ENCODE results near the gene OR9Q1.
"Not testable (repeated sequence)": the region's sequence is repeated elsewhere in the genome, so short reads cannot be mapped to it uniquely, and the experiment has no call there.

OR9Q1 gene

GRCh38 chr11:58000021-58000420 is 23.7 kb upstream of the OR9Q1 start:
- H3K27me3 ChIP-seq (ENCODE audit: low read depth, low read length); H3K4me3 ChIP-seq (ENCODE audit: low read depth in 1 of 2, low read length in 2 of 2); H3K9me3 ChIP-seq (ENCODE audit: control insufficient read depth in 1 of 2, low read length in 2 of 2); H3K27ac ChIP-seq (ENCODE audit: low read length); H3K4me1 ChIP-seq (ENCODE audit: control insufficient read depth in 1 of 2, insufficient read depth in 2 of 2, low read length in 2 of 2); H3K36me3 ChIP-seq (ENCODE audit: control insufficient read depth in 1 of 2, insufficient read depth in 2 of 2, low read length in 2 of 2): not testable (repeated sequence)

- H3K9me3 ChIP-seq (ENCODE audit: control insufficient read depth in 1 of 2, low read length in 2 of 2), result peaks cover 0 to 2% of the 10 kb centered on the region in 2 donors
- H3K27ac ChIP-seq (ENCODE audit: low read length), result no peak overlapping the region
- no peak overlapping the region for H3K4me3 ChIP-seq (ENCODE audit: low read depth in 1 of 2, low read length in 2 of 2)
- H3K36me3 ChIP-seq (ENCODE audit: control insufficient read depth in 1 of 2, insufficient read depth in 2 of 2, low read length in 2 of 2), result no peaks in the 10 kb centered on the region
- no peaks in the 10 kb centered on the region for H3K4me1 ChIP-seq (ENCODE audit: control insufficient read depth in 1 of 2, insufficient read depth in 2 of 2, low read length in 2 of 2)
- H3K27me3 ChIP-seq (ENCODE audit: low read depth, low read length), result no peaks in the 10 kb centered on the region
These were observed 23.0 kb upstream of the OR9Q1 start for GRCh38 chr11:58000699-58001098.

- Histone ChIP-seq H3K27me3 (ENCODE audit: low read depth, low read length) (no peaks in the 10 kb centered on the region), H3K9me3 (ENCODE audit: control insufficient read depth in 1 of 2, low read length in 2 of 2) (peaks cover 0 to 2% of the 10 kb centered on the region in 2 donors)
These were observed 20.6 kb upstream of the OR9Q1 start for GRCh38 chr11:58003036-58003435.

GRCh38 chr11:58003591-58003990 is 20.1 kb upstream of the OR9Q1 start:
- no peak overlapping the region for H3K27ac ChIP-seq (ENCODE audit: low read length)
- no peaks in the 10 kb centered on the region for H3K36me3 ChIP-seq (ENCODE audit: control insufficient read depth in 1 of 2, insufficient read depth in 2 of 2, low read length in 2 of 2)
- H3K4me3 ChIP-seq (ENCODE audit: low read depth in 1 of 2, low read length in 2 of 2), result no peak overlapping the region
- H3K4me1 ChIP-seq (ENCODE audit: control insufficient read depth in 1 of 2, insufficient read depth in 2 of 2, low read length in 2 of 2), result no peaks in the 10 kb centered on the region
- H3K9me3 ChIP-seq (ENCODE audit: control insufficient read depth in 1 of 2, low read length in 2 of 2), result peaks cover 0 to 2% of the 10 kb centered on the region in 2 donors
- H3K27me3 ChIP-seq (ENCODE audit: low read depth, low read length), result no peaks in the 10 kb centered on the region

More at GRCh38 chr11:58003036-58003435, 20.6 kb upstream of the OR9Q1 start:
- Histone ChIP-seq H3K4me3 (ENCODE audit: low read depth in 1 of 2, low read length in 2 of 2) (no peak overlapping the region), H3K27ac (ENCODE audit: low read length) (no peak overlapping the region), H3K4me1 (ENCODE audit: control insufficient read depth in 1 of 2, insufficient read depth in 2 of 2, low read length in 2 of 2) (no peaks in the 10 kb centered on the region), H3K36me3 (ENCODE audit: control insufficient read depth in 1 of 2, insufficient read depth in 2 of 2, low read length in 2 of 2) (no peaks in the 10 kb centered on the region)

GRCh38 chr11:58004664-58005063 is 19.0 kb upstream of the OR9Q1 start:
- Histone ChIP-seq H3K27ac (ENCODE audit: low read length) (no peak overlapping the region), H3K9me3 (ENCODE audit: control insufficient read depth in 1 of 2, low read length in 2 of 2) (peaks cover 0 to 2% of the 10 kb centered on the region in 2 donors), H3K4me3 (ENCODE audit: low read depth in 1 of 2, low read length in 2 of 2) (no peak overlapping the region), H3K27me3 (ENCODE audit: low read depth, low read length) (no peaks in the 10 kb centered on the region), H3K4me1 (ENCODE audit: control insufficient read depth in 1 of 2, insufficient read depth in 2 of 2, low read length in 2 of 2) (no peaks in the 10 kb centered on the region), H3K36me3 (ENCODE audit: control insufficient read depth in 1 of 2, insufficient read depth in 2 of 2, low read length in 2 of 2) (no peaks in the 10 kb centered on the region)

GRCh38 chr11:58006940-58007339 is 16.7 kb upstream of the OR9Q1 start:
- no peaks in the 10 kb centered on the region for H3K9me3 ChIP-seq (ENCODE audit: control insufficient read depth in 1 of 2, low read length in 2 of 2)
- no peaks in the 10 kb centered on the region for H3K4me1 ChIP-seq (ENCODE audit: control insufficient read depth in 1 of 2, insufficient read depth in 2 of 2, low read length in 2 of 2)
- no peaks in the 10 kb centered on the region for H3K36me3 ChIP-seq (ENCODE audit: control insufficient read depth in 1 of 2, insufficient read depth in 2 of 2, low read length in 2 of 2)
- no peak overlapping the region for H3K27ac ChIP-seq (ENCODE audit: low read length)
- H3K27me3 ChIP-seq (ENCODE audit: low read depth, low read length), result no peaks in the 10 kb centered on the region
- H3K4me3 ChIP-seq (ENCODE audit: low read depth in 1 of 2, low read length in 2 of 2), result no peak overlapping the region

GRCh38 chr11:58011771-58012170 is 11.9 kb upstream of the OR9Q1 start:
- H3K4me3 ChIP-seq (ENCODE audit: low read depth in 1 of 2, low read length in 2 of 2), result no peak overlapping the region
- no peak overlapping the region for H3K27ac ChIP-seq (ENCODE audit: low read length)
- H3K9me3 ChIP-seq (ENCODE audit: control insufficient read depth in 1 of 2, low read length in 2 of 2), result no peaks in the 10 kb centered on the region
- no peaks in the 10 kb centered on the region for H3K27me3 ChIP-seq (ENCODE audit: low read depth, low read length)
- H3K4me1 ChIP-seq (ENCODE audit: control insufficient read depth in 1 of 2, insufficient read depth in 2 of 2, low read length in 2 of 2), result no peaks in the 10 kb centered on the region
- H3K36me3 ChIP-seq (ENCODE audit: control insufficient read depth in 1 of 2, insufficient read depth in 2 of 2, low read length in 2 of 2), result no peaks in the 10 kb centered on the region

GRCh38 chr11:58024601-58025091 is 965 bp downstream of the OR9Q1 start:
- H3K27me3 ChIP-seq (ENCODE audit: low read depth, low read length), result no peaks in the 10 kb centered on the region
- H3K4me3 ChIP-seq (ENCODE audit: low read depth in 1 of 2, low read length in 2 of 2), result no peak overlapping the region
- H3K9me3 ChIP-seq (ENCODE audit: control insufficient read depth in 1 of 2, low read length in 2 of 2), result no peaks in the 10 kb centered on the region
- no peaks in the 10 kb centered on the region for H3K36me3 ChIP-seq (ENCODE audit: control insufficient read depth in 1 of 2, insufficient read depth in 2 of 2, low read length in 2 of 2)
- H3K27ac ChIP-seq (ENCODE audit: low read length), result no peak overlapping the region
- peaks cover 0 to 3% of the 10 kb centered on the region in 2 donors for H3K4me1 ChIP-seq (ENCODE audit: control insufficient read depth in 1 of 2, insufficient read depth in 2 of 2, low read length in 2 of 2)

- H3K27me3 ChIP-seq (ENCODE audit: low read depth, low read length), result no peaks in the 10 kb centered on the region
- H3K36me3 ChIP-seq (ENCODE audit: control insufficient read depth in 1 of 2, insufficient read depth in 2 of 2, low read length in 2 of 2), result no peaks in the 10 kb centered on the region
- H3K27ac ChIP-seq (ENCODE audit: low read length), result no peak overlapping the region
- H3K9me3 ChIP-seq (ENCODE audit: control insufficient read depth in 1 of 2, low read length in 2 of 2), result no peaks in the 10 kb centered on the region
- H3K4me1 ChIP-seq (ENCODE audit: control insufficient read depth in 1 of 2, insufficient read depth in 2 of 2, low read length in 2 of 2), result peaks cover 0 to 3% of the 10 kb centered on the region in 2 donors
- H3K4me3 ChIP-seq (ENCODE audit: low read depth in 1 of 2, low read length in 2 of 2), result no peak overlapping the region
These were observed 3.7 kb downstream of the OR9Q1 start for GRCh38 chr11:58027341-58027740.

- Histone ChIP-seq H3K27me3 (ENCODE audit: low read depth, low read length) (no peaks in the 10 kb centered on the region), H3K27ac (ENCODE audit: low read length) (no peak overlapping the region), H3K4me3 (ENCODE audit: low read depth in 1 of 2, low read length in 2 of 2) (no peak overlapping the region), H3K4me1 (ENCODE audit: control insufficient read depth in 1 of 2, insufficient read depth in 2 of 2, low read length in 2 of 2) (peaks cover 0 to 3% of the 10 kb centered on the region in 2 donors), H3K9me3 (ENCODE audit: control insufficient read depth in 1 of 2, low read length in 2 of 2) (no peaks in the 10 kb centered on the region), H3K36me3 (ENCODE audit: control insufficient read depth in 1 of 2, insufficient read depth in 2 of 2, low read length in 2 of 2) (no peaks in the 10 kb centered on the region)
These were observed 5.2 kb downstream of the OR9Q1 start for GRCh38 chr11:58028687-58029411.

GRCh38 chr11:58030653-58031052 is 7.0 kb downstream of the OR9Q1 start, which contains the start of gene OR6Q1:
TSS of gene OR6Q1 (plus strand) at chr11:58030953. CDS start at chr11:58030953, 0 bp downstream.
- H3K9me3 ChIP-seq (ENCODE audit: control insufficient read depth in 1 of 2, low read length in 2 of 2), result no peaks in the 10 kb centered on the region
- no peak within 1 kb of the TSS for H3K27ac ChIP-seq (ENCODE audit: low read length)

GRCh38 chr11:58034471-58034870 is 10.8 kb downstream of the OR9Q1 start:
- Histone ChIP-seq H3K4me1 (ENCODE audit: control insufficient read depth in 1 of 2, insufficient read depth in 2 of 2, low read length in 2 of 2) (no peaks in the 10 kb centered on the region), H3K27ac (ENCODE audit: low read length) (no peak overlapping the region), H3K36me3 (ENCODE audit: control insufficient read depth in 1 of 2, insufficient read depth in 2 of 2, low read length in 2 of 2) (no peaks in the 10 kb centered on the region), H3K9me3 (ENCODE audit: control insufficient read depth in 1 of 2, low read length in 2 of 2) (no peaks in the 10 kb centered on the region), H3K27me3 (ENCODE audit: low read depth, low read length) (no peaks in the 10 kb centered on the region), H3K4me3 (ENCODE audit: low read depth in 1 of 2, low read length in 2 of 2) (no peak overlapping the region)

More at GRCh38 chr11:58030653-58031052, 7.0 kb downstream of the OR9Q1 start, which contains the start of gene OR6Q1:
- Histone ChIP-seq H3K36me3 (ENCODE audit: control insufficient read depth in 1 of 2, insufficient read depth in 2 of 2, low read length in 2 of 2) (no peaks in the 10 kb centered on the region), H3K4me3 (ENCODE audit: low read depth in 1 of 2, low read length in 2 of 2) (no peak within 1 kb of the TSS), H3K27me3 (ENCODE audit: low read depth, low read length) (no peaks in the 10 kb centered on the region), H3K4me1 (ENCODE audit: control insufficient read depth in 1 of 2, insufficient read depth in 2 of 2, low read length in 2 of 2) (peaks cover 0 to 3% of the 10 kb centered on the region in 2 donors)
